GM12875 (cell line): ENCODE results near the gene SLC25A10.

Experiments
- H3K4me3 ChIP-seq: one replicate; pipeline ENCODE4 v1.5.1; 2011; ENCODE audit warnings: low read depth, low read length, control low read depth
- TF ChIP-seq, protein P1 (sequence below): IDR thresholded peaks from 2 replicates; pipeline ENCODE4 v1.5.1; 2011; ENCODE audit warnings: low read depth, mild to moderate bottlenecking, control low read depth, inconsistent platforms, low read length, moderate library complexity, borderline replicate concordance; ENCODE audit not compliant: insufficient read depth

Gene SLC25A10, protein sequence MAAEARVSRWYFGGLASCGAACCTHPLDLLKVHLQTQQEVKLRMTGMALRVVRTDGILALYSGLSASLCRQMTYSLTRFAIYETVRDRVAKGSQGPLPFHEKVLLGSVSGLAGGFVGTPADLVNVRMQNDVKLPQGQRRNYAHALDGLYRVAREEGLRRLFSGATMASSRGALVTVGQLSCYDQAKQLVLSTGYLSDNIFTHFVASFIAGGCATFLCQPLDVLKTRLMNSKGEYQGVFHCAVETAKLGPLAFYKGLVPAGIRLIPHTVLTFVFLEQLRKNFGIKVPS

DNA sequence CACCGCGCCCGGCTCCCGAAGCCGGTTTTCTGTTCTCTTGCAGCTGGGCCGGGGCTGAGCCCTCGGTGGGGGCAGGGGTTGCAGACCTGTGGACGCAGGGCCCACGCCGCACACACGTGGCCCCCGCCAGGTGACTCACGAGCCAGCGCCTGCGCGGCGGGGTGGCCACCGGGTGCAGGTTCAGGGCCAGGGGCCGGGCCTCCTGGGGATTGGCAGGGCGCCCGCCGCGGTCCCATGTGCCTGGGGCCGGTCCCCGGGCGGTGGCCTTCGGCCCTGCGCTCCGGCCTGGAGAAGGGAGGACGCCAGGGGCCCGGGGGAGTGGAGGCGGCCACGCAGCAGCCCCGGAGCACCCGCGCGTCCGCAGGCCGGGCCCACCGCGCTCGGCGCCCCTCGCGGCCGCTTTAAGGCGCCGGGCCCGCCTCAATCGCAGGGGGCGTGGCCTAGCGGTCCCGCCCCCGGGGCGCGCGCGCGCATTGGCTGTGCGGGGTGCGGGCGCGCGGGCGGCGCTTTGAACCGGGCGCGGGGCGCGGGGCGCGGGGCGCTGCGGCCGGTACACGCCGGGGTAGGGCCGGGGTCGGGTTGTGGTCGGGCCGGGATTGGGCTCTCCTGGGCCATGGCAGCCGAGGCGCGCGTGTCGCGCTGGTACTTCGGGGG lies at the start of gene SLC25A10:
Gene SLC25A10 (plus strand): TSS at position 471 of the 654 bp plus-strand sequence. CDS start 143 bp downstream, at position 614.
- TF ChIP-seq, protein P1, sequence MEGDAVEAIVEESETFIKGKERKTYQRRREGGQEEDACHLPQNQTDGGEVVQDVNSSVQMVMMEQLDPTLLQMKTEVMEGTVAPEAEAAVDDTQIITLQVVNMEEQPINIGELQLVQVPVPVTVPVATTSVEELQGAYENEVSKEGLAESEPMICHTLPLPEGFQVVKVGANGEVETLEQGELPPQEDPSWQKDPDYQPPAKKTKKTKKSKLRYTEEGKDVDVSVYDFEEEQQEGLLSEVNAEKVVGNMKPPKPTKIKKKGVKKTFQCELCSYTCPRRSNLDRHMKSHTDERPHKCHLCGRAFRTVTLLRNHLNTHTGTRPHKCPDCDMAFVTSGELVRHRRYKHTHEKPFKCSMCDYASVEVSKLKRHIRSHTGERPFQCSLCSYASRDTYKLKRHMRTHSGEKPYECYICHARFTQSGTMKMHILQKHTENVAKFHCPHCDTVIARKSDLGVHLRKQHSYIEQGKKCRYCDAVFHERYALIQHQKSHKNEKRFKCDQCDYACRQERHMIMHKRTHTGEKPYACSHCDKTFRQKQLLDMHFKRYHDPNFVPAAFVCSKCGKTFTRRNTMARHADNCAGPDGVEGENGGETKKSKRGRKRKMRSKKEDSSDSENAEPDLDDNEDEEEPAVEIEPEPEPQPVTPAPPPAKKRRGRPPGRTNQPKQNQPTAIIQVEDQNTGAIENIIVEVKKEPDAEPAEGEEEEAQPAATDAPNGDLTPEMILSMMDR: no peak
- peak within 1 kb of the TSS; percentile 72 for H3K4me3 ChIP-seq

DNA sequence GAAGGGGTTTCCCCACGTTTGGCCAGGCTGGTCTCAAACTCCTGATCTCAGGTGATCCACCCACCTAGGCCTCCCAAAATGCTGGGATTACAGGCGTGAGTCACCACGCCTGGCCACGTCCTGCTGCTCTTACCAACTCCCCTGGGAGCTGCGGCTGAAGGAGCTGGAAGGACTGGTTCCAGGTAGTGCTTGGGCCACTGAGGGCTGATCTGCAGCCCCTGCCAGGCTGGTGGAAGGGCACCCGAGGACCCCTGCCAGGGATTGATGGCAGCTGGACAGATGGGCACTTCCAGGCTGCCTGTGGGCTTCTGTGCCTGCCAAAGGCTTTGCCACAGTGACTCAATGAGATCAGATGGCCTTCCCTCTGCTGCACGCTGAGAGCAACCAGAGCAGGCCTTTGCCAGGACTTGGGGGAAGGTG lies 48.0 kb upstream of the SLC25A10 start:
- TF ChIP-seq, protein P1: no peak
- no peak overlapping the region for H3K4me3 ChIP-seq

DNA sequence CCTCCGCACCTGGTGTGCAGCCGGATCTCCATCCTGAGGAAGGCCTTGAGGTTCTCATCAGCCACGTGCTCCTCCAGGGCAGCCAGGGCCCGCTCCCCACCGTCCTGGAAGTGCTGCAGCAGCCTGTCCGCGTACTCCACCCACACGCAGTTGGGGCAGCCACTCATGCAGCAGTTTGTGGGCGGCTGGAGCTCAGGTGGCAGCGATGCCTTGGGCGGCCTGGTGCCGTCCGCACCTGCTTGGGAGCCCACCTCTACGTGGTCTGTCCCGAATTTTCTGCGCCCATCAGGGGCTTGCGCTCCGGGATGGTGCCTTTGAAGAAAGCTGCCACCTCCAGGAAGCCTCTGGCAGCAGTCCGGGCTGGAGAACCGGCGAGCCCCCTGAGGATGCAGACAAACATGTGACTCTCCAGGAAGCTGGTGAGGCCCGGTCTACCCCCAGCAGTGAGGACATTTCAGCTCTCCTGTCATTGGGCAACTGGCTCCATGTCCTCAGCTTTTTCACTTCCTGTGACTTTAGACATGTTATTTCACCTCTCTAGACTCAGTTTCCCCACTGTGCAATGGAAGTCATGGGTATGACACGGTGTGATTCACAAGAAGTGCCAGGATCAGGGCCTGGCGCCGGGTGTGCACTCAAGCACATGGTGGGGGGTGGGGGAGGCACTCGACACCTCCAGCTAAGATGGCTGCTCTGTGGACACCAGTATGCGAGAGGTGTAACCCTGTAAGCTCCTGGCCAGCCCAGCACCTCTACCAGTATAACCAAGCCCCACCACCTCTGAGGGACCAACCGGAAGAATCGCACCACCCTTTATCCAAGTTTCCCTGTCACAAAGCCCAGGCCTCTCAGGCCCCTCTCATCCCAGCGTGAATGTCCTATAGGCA lies 46.6 kb upstream of the SLC25A10 start:
- TF ChIP-seq, protein P1: no peak
- peak overlapping the region; percentile 100 for H3K4me3 ChIP-seq

DNA sequence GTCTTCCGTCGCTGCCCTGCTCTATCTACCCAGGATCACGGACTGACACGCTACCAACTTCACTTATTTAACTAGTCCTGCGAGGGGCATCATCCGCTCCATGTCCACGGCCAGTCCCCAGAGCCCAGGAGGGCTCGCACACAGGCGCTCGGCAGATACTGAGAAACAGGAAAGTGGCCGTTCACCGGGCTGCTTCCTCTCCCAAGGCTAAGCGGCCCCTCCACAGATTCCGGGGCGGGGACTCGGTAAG lies 46.1 kb upstream of the SLC25A10 start:
- H3K4me3 ChIP-seq: peak overlapping the region; percentile 100
- TF ChIP-seq, protein P1: no peak

DNA sequence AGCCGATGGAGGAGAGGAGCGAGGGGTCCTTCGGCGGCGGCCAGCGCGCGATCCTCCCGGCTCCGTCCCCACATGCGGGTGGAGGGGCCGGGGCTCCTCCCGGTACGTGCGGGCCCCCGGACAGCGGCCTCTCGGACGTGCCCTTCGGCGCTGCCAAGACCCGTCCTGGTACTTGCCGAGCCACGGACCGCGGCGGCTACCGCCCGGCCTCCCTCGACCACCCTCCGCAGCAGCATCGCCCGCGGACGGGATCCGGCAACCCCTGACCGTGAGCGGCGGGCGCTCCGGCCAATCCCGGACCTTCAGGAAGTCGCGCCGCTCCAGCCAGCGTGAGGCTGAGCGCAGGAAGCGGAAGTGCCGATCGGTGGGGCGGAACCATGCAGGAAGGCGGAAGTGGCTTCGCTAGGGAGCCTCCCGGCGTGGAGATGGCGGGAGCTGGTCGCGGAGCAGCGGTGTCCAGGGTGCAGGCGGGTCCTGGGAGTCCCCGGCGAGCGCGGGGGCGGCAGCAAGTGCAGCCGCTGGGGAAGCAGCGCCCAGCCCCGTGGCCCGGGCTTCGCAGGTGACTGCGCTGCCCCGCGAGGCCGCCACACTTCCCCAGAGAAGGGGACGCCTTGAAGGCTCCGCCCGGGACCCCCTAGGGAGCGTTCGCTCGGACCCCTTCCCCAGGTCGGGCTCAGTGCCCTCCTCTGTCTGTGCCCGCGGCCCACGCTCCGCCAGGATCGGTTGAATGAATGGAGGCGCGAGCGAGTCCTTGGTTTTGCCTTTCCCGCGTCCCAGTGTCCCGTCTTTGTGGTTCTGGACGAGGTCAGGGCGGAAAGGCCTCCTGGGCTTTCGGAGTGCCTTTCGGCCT lies 45.5 kb upstream of the SLC25A10 start, which contains the start of the genes CCDC137 and OXLD1:
Gene CCDC137 (plus strand): TSS at position 396 of the 850 bp plus-strand sequence. CDS start 30 bp downstream, at position 426.
Gene OXLD1 (minus strand): TSS at position 264 of the 850 bp plus-strand sequence. CDS start 28 bp downstream, at position 236.
- TF ChIP-seq, protein P1: no peak
- peak within 1 kb of the TSS; percentile 100 for H3K4me3 ChIP-seq

DNA sequence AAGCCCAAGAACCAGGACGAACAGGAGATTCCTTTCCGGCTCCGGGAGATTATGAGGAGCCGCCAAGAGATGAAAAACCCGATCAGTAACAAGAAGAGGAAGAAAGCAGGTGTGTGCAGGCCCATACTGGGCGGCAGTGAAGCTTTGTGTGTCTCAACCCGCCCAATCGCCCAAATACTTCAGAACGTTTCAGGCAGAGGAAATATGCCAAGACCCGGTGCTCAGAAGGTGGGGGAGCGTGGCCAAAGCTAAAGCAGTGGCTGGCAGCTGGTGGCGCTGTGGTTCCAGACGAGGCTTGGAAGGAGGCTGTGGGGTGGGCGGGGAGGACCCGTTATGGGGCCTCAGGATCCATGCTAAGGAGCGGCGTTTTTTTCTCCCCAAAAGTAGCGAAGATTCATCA lies 44.3 kb upstream of the SLC25A10 start:
- H3K4me3 ChIP-seq: peak overlapping the region; percentile 19
- TF ChIP-seq, protein P1: no peak
